Neural progenitor cell (in vitro differentiated cells): Measurements from ENCODE around the gene BRD2. TPM values are rescaled to one million over a fixed set of nuclear protein-coding genes. Genes with fewer than 3 reads are reported as not detected.
A peak's percentile ranks its signal among the peaks of the same experiment; 100 is the strongest.

Experiments used
- DNase-seq: peaks from one replicate; pipeline ENCODE4 v3.0.0-alpha.2; 2016; ENCODE audit warnings: low spot score
- H2AFZ ChIP-seq: fragments of 200-600 bp; sonication (generic); replicated peaks from 2 replicates; pipeline ENCODE4 v1.6.1; 2016; ENCODE audit warnings: antibody characterized with exemption
- H3F3A ChIP-seq: fragments of 200-600 bp; sonication (generic); 2 replicates; pipeline ENCODE4 v1.6.1; 2016; ENCODE audit warnings: antibody characterized with exemption, low read depth
- H3K27ac ChIP-seq: fragments of 200-600 bp; sonication (generic); 2 replicates; pipeline ENCODE4 v1.5.1; 2016; ENCODE audit warnings: mild to moderate bottlenecking
- H3K27me3 ChIP-seq: fragments of 200-600 bp; sonication (generic); 2 replicates; pipeline ENCODE4 v1.6.1; 2016; ENCODE audit warnings: mild to moderate bottlenecking, moderate library complexity
- H3K36me3 ChIP-seq: fragments of 200-600 bp; sonication (generic); 2 replicates; pipeline ENCODE4 v1.5.1; 2016
- H3K4me1 ChIP-seq: fragments of 200-600 bp; sonication (generic); 2 replicates; pipeline ENCODE4 v1.6.1; 2016; ENCODE audit warnings: mixed run types
- H3K4me2 ChIP-seq: fragments of 200-600 bp; sonication (generic); 2 replicates; pipeline ENCODE4 v1.6.1; 2016
- H3K4me3 ChIP-seq: fragments of 200-600 bp; sonication (generic); 2 replicates; pipeline ENCODE4 v1.5.1; 2016
- H3K79me2 ChIP-seq: fragments of 200-600 bp; sonication (generic); 2 replicates; pipeline ENCODE4 v1.6.1; 2016; ENCODE audit warnings: low read depth
- H3K9ac ChIP-seq: fragments of 200-600 bp; sonication (generic); 2 replicates; pipeline ENCODE4 v1.6.1; 2016
- H3K9me3 ChIP-seq: fragments of 200-600 bp; sonication (generic); 2 replicates; pipeline ENCODE4 v1.5.1; 2016; ENCODE audit warnings: low read depth
- H4K20me1 ChIP-seq: fragments of 200-600 bp; sonication (generic); 2 replicates; pipeline ENCODE4 v1.6.1; 2016; ENCODE audit warnings: low read depth
- H3K27ac Mint-ChIP-seq: 3 replicates; pipeline ENCODE4 v1.8.0; 2021; ENCODE audit warnings: mixed read lengths
- H3K27me3 Mint-ChIP-seq: 2 replicates; pipeline ENCODE4 v1.8.0; 2022; ENCODE audit warnings: low read depth, mild to moderate bottlenecking, inconsistent platforms, moderate library complexity, mixed read lengths; ENCODE audit not compliant: insufficient read depth
- H3K36me3 Mint-ChIP-seq: 3 replicates; pipeline ENCODE4 v1.8.0; 2021; ENCODE audit warnings: mixed read lengths
- H3K4me1 Mint-ChIP-seq: 3 replicates; pipeline ENCODE4 v1.8.0; 2021; ENCODE audit warnings: mixed read lengths
- H3K4me3 Mint-ChIP-seq: 3 replicates; pipeline ENCODE4 v1.8.0; 2021; ENCODE audit warnings: mild to moderate bottlenecking, moderate library complexity, mixed read lengths
- H3K9me3 Mint-ChIP-seq: 3 replicates; pipeline ENCODE4 v1.8.0; 2020; ENCODE audit warnings: mixed read lengths
- EZH2 ChIP-seq: fragments of 200-600 bp; sonication (generic); IDR thresholded peaks from 2 replicates; pipeline ENCODE4 v1.6.1; 2017; ENCODE audit warnings: antibody characterized with exemption, mild to moderate bottlenecking, moderate library complexity
- EZH2phosphoT487 ChIP-seq: fragments of 200-600 bp; sonication (generic); IDR thresholded peaks from 2 replicates; pipeline ENCODE4 v1.6.1; 2017; ENCODE audit warnings: antibody characterized with exemption
- total RNA-seq: library from RNA; depleted of rRNA; stranded (reverse); fragments of >200 nt; gene quantifications from 2 replicates; pipeline ENCODE4 v1.2.3, GENCODE V29; 2015; ENCODE audit warnings: low replicate concordance
- TF ChIP-seq, protein P1 (sequence below): fragments of 200-600 bp; sonication (generic); IDR thresholded peaks from 2 replicates; pipeline ENCODE4 v1.5.1; 2017; ENCODE audit warnings: antibody characterized with exemption, mild to moderate bottlenecking

The BRD2 gene
- total RNA-seq, 1 donor from 2014 or later = 202 TPM

DNA sequence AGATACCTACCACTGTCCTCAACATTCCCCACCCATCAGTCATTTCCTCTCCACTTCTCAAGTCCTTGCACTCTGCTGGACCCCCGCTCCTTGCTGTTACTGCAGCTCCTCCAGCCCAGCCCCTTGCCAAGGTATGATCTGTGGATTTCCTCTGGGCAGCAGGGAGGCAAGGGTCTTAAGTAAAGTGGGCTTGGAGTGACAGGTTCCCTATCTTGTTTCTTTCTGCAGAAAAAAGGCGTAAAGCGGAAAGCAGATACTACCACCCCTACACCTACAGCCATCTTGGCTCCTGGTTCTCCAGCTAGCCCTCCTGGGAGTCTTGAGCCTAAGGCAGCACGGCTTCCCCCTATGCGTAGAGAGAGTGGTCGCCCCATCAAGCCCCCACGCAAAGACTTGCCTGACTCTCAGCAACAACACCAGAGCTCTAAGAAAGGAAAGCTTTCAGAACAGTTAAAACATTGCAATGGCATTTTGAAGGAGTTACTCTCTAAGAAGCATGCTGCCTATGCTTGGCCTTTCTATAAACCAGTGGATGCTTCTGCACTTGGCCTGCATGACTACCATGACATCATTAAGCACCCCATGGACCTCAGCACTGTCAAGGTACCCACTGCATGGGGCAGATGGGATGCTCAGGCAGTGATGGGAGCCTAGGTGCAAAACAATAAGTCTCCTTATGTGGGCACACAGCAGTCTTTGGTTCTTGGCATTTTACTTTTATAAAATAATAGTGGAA, 8.1 kb downstream of the BRD2 start:
- Histone ChIP-seq H2AFZ (no peak overlapping the region), H3K36me3 (peaks cover 55% of the 10 kb centered on the region), H3F3A (peaks cover 94% of the 10 kb centered on the region), H4K20me1 (peaks cover 93% of the 10 kb centered on the region), H3K27ac (no peak overlapping the region), H3K4me1 (peaks cover 12% of the 10 kb centered on the region), H3K27me3 (no peaks in the 10 kb centered on the region), H3K9me3 (no peaks in the 10 kb centered on the region), H3K79me2 (peaks cover 88% of the 10 kb centered on the region), H3K4me3 (no peak overlapping the region), H3K4me2 (no peak overlapping the region), H3K9ac (no peak overlapping the region)
- Mint-ChIP-seq H3K36me3 (peaks cover 77% of the 10 kb centered on the region), H3K4me1 (peaks cover 32% of the 10 kb centered on the region), H3K27me3 (peaks cover 16% of the 10 kb centered on the region), H3K9me3 (no peaks in the 10 kb centered on the region), H3K27ac (no peak overlapping the region), H3K4me3 (peak overlapping the region; percentile 94)
- DNase-seq = no peak
- TF ChIP-seq EZH2 = no peak
- no peak for TF ChIP-seq EZH2phosphoT487
- TF ChIP-seq, protein P1, sequence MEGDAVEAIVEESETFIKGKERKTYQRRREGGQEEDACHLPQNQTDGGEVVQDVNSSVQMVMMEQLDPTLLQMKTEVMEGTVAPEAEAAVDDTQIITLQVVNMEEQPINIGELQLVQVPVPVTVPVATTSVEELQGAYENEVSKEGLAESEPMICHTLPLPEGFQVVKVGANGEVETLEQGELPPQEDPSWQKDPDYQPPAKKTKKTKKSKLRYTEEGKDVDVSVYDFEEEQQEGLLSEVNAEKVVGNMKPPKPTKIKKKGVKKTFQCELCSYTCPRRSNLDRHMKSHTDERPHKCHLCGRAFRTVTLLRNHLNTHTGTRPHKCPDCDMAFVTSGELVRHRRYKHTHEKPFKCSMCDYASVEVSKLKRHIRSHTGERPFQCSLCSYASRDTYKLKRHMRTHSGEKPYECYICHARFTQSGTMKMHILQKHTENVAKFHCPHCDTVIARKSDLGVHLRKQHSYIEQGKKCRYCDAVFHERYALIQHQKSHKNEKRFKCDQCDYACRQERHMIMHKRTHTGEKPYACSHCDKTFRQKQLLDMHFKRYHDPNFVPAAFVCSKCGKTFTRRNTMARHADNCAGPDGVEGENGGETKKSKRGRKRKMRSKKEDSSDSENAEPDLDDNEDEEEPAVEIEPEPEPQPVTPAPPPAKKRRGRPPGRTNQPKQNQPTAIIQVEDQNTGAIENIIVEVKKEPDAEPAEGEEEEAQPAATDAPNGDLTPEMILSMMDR = no peak

DNA sequence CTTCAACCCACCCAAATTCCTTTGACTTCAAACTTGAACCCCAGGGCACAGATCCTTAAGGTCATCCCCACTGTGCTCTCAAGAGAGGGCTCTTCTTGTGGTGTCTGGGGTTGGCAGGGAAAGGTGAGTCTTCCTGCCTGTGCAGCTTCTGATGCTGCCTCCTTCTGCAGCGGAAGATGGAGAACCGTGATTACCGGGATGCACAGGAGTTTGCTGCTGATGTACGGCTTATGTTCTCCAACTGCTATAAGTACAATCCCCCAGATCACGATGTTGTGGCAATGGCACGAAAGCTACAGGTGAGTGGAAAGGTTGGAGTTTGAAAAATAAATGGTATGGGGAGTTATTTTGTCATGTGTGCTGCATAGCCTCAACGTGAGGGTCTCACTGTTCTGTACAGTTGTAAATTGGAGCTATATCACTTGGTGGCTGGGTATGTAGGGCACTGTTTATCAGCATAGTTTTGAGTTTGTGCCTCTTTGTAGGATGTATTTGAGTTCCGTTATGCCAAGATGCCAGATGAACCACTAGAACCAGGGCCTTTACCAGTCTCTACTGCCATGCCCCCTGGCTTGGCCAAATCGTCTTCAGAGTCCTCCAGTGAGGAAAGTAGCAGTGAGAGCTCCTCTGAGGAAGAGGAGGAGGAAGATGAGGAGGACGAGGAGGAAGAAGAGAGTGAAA, 9.0 kb downstream of the BRD2 start:
- peaks cover 99% of the 10 kb centered on the region for H4K20me1 ChIP-seq
- TF ChIP-seq, protein P1 = no peak
- H3K27ac ChIP-seq = no peak overlapping the region
- H3K4me1 ChIP-seq = peaks cover 12% of the 10 kb centered on the region
- DNase-seq = no peak
- H3K9me3 ChIP-seq = no peaks in the 10 kb centered on the region
- Mint-ChIP-seq H3K9me3 (no peaks in the 10 kb centered on the region), H3K27me3 (peaks cover 17% of the 10 kb centered on the region), H3K4me1 (peaks cover 32% of the 10 kb centered on the region), H3K36me3 (peaks cover 82% of the 10 kb centered on the region), H3K4me3 (peak overlapping the region; percentile 39), H3K27ac (no peak overlapping the region)
- H3K27me3 ChIP-seq = no peaks in the 10 kb centered on the region
- no peak overlapping the region for H3K9ac ChIP-seq
- H3K79me2 ChIP-seq = peaks cover 84% of the 10 kb centered on the region
- H3K4me2 ChIP-seq = no peak overlapping the region
- H3K36me3 ChIP-seq = peaks cover 55% of the 10 kb centered on the region
- no peak overlapping the region for H3K4me3 ChIP-seq
- no peak overlapping the region for H2AFZ ChIP-seq
- H3F3A ChIP-seq = peaks cover 97% of the 10 kb centered on the region

DNA sequence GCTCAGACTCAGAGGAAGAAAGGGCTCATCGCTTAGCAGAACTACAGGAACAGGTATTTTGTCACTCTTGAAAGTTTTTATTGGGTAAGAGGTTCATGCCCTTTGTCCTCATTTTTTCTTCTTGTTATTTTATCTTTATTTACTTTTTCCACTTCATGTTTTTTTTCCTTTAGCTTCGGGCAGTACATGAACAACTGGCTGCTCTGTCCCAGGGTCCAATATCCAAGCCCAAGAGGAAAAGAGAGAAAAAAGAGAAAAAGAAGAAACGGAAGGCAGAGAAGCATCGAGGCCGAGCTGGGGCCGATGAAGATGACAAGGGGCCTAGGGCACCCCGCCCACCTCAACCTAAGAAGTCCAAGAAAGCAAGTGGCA, 9.5 kb downstream of the BRD2 start:
- no peak overlapping the region for H2AFZ ChIP-seq
- H3K4me3 ChIP-seq = no peak overlapping the region
- TF ChIP-seq EZH2phosphoT487 (no peak), EZH2 (no peak)
- TF ChIP-seq, protein P1 = no peak
- H3K9me3 Mint-ChIP-seq = no peaks in the 10 kb centered on the region
- H3K4me2 ChIP-seq = no peak overlapping the region
- H3F3A ChIP-seq = peaks cover 97% of the 10 kb centered on the region
- H3K27ac ChIP-seq = no peak overlapping the region
- H3K27ac Mint-ChIP-seq = no peak overlapping the region
- no peaks in the 10 kb centered on the region for H3K9me3 ChIP-seq
- no peak for DNase-seq
- H3K4me3 Mint-ChIP-seq = peak overlapping the region; percentile 52
- H3K36me3 ChIP-seq = peaks cover 55% of the 10 kb centered on the region
- peaks cover 79% of the 10 kb centered on the region for H3K79me2 ChIP-seq
- peaks cover 12% of the 10 kb centered on the region for H3K4me1 ChIP-seq
- H3K27me3 ChIP-seq = no peaks in the 10 kb centered on the region
- peaks cover 17% of the 10 kb centered on the region for H3K27me3 Mint-ChIP-seq
- H3K9ac ChIP-seq = no peak overlapping the region
- H3K36me3 Mint-ChIP-seq = peaks cover 79% of the 10 kb centered on the region
- H4K20me1 ChIP-seq = peaks cover 98% of the 10 kb centered on the region
- H3K4me1 Mint-ChIP-seq = peaks cover 32% of the 10 kb centered on the region
